MCF 10A (cell line): Measurements from ENCODE around the gene MAP1LC3B. TPM values are rescaled to one million over a fixed set of nuclear protein-coding genes. Genes with fewer than 3 reads are reported as not detected.

ENCODE experiments used
- BruUV-seq: library from RNA; stranded (reverse); fragments of 400-500 nt; replicated peaks from 2 replicates; lab custom pipeline; 2021; lab: Mats Ljungman, UMichigan
- CTCF ChIA-PET: fragments of 300-600 bp; sonication (Branson Sonifier 250); formaldehyde crosslinking; extraction: SDS; loops from one replicate; lab custom pipeline; 2021; ENCODE audit warnings: antibody characterized with exemption, inconsistent platforms; lab: Yijun Ruan, JAX
- POLR2A ChIA-PET: fragments of 300-600, 350-650 bp; sonication (Branson Sonifier 250); formaldehyde crosslinking; extraction: SDS; loops from one replicate; lab custom pipeline; 2020; ENCODE audit warnings: antibody characterized with exemption, inconsistent platforms; lab: Yijun Ruan, JAX
- DNase-seq: peaks from one replicate; pipeline ENCODE4 v3.0.0-alpha.2; 2018; ENCODE audit not compliant: unreplicated experiment
- H3K27ac Mint-ChIP-seq: one replicate; pipeline ENCODE4 v1.8.0; 2022; ENCODE audit warnings: mild to moderate bottlenecking, low read depth, mixed read lengths; ENCODE audit not compliant: unreplicated experiment
- H3K27me3 Mint-ChIP-seq: one replicate; pipeline ENCODE4 v1.8.0; 2022; ENCODE audit warnings: mixed read lengths; ENCODE audit not compliant: insufficient read depth, unreplicated experiment
- H3K36me3 Mint-ChIP-seq: one replicate; pipeline ENCODE4 v1.8.0; 2022; ENCODE audit warnings: mild to moderate bottlenecking, moderate library complexity, mixed read lengths; ENCODE audit not compliant: insufficient read depth, unreplicated experiment
- H3K4me1 Mint-ChIP-seq: one replicate; pipeline ENCODE4 v1.8.0; 2022; ENCODE audit warnings: mixed read lengths; ENCODE audit not compliant: insufficient read depth, unreplicated experiment
- H3K4me3 Mint-ChIP-seq: one replicate; pipeline ENCODE4 v1.8.0; 2022; ENCODE audit warnings: mild to moderate bottlenecking, moderate library complexity, mixed read lengths; ENCODE audit not compliant: unreplicated experiment
- H3K9me3 Mint-ChIP-seq: one replicate; pipeline ENCODE4 v1.8.0; 2022; ENCODE audit warnings: mixed read lengths; ENCODE audit not compliant: unreplicated experiment
- CTCF ChIP-seq: fragments of 200-600 bp; IDR thresholded peaks from one replicate; pipeline ENCODE4 v1.8.0; 2022; ENCODE audit warnings: antibody characterized with exemption, mild to moderate bottlenecking; ENCODE audit not compliant: unreplicated experiment
- intact Hi-C: fragments of 100-400 bp; cut with micrococcal nuclease; formaldehyde crosslinking; loops from 2 replicates; pipeline ENCODE4 v1.14.1; 2022
- total RNA-seq: library from RNA; stranded (reverse); gene quantifications from 2 replicates; pipeline ENCODE4 v1.2.3, GENCODE V29; 2022

The MAP1LC3B gene
- total RNA-seq, 1 experiment from 2014 or later = 271 TPM

- peaks cover 34% of the 10 kb centered on the region for H3K36me3 Mint-ChIP-seq
- ChIA-PET CTCF (no interaction called here), POLR2A (interaction anchor here (0.7 kb wide), 2 partner anchors 22 to 761 kb away, joined by 3 read pairs; no protein-coding TSS in a partner anchor)
- H3K4me3 Mint-ChIP-seq = peak overlapping the region; percentile 74
- DNase-seq = no peak
- no peak for TF ChIP-seq CTCF
- H3K27ac Mint-ChIP-seq = peak overlapping the region; percentile 79
- H3K9me3 Mint-ChIP-seq = no peaks in the 10 kb centered on the region
- H3K27me3 Mint-ChIP-seq = no peaks in the 10 kb centered on the region
- peaks cover 45% of the 10 kb centered on the region for H3K4me1 Mint-ChIP-seq
- BruUV-seq = no TSS peak
- intact Hi-C loops = no loop called here
These were observed 1.4 kb upstream of the MAP1LC3B start for GRCh38 chr16:87390641-87391323.

GRCh38 chr16:87391324-87391949, 699 bp upstream of the MAP1LC3B start:
- TF ChIP-seq CTCF = no peak
- CTCF ChIA-PET = no interaction called here
- no peaks in the 10 kb centered on the region for H3K27me3 Mint-ChIP-seq
- POLR2A ChIA-PET = interaction anchor here (0.7 to 4.3 kb wide), 3 partner anchors 9 to 762 kb away, joined by 3 to 101 read pairs (median 12); partner anchors contain the start of gene FBXO31
- DNase-seq = peak; percentile 33
- H3K4me3 Mint-ChIP-seq = peak overlapping the region; percentile 74
- BruUV-seq = TSS peak; percentile 75
- peaks cover 34% of the 10 kb centered on the region for H3K36me3 Mint-ChIP-seq
- no peaks in the 10 kb centered on the region for H3K9me3 Mint-ChIP-seq
- intact Hi-C loops = no loop called here
- H3K27ac Mint-ChIP-seq = peak overlapping the region; percentile 79
- peaks cover 40% of the 10 kb centered on the region for H3K4me1 Mint-ChIP-seq

GRCh38 chr16:87392821-87393679, 914 bp downstream of the MAP1LC3B start:
- CTCF ChIA-PET = interaction anchor here (1.1 to 4.7 kb wide), 4 partner anchors 18 to 243 kb away, joined by 4 to 35 read pairs (median 9); partner anchors contain the start of gene C16orf95

More at GRCh38 chr16:87392821-87393679, 914 bp downstream of the MAP1LC3B start:
- H3K36me3 Mint-ChIP-seq = peaks cover 32% of the 10 kb centered on the region
- POLR2A ChIA-PET = interaction anchor here (0.6 to 4.3 kb wide), 19 partner anchors 9 to 1291 kb away, joined by 3 to 101 read pairs (median 4); partner anchors contain the start of genes C16orf95 and FBXO31
- intact Hi-C loops = loop anchor here (1.0 kb wide), 1 partner anchor 9 kb away; no protein-coding TSS in a partner anchor
- TF ChIP-seq CTCF = no peak
- TSS peak; percentile 53 for BruUV-seq
- peak overlapping the region; percentile 75 for H3K27ac Mint-ChIP-seq
- H3K4me3 Mint-ChIP-seq = peak overlapping the region; percentile 79
- H3K9me3 Mint-ChIP-seq = no peaks in the 10 kb centered on the region
- H3K4me1 Mint-ChIP-seq = peaks cover 24% of the 10 kb centered on the region
- peak; percentile 52 for DNase-seq
- H3K27me3 Mint-ChIP-seq = no peaks in the 10 kb centered on the region
